ENCODE measurements around the gene KIAA0408.

KIAA0408 gene

GRCh38 chr6:127459231-127459641 is at the start of gene KIAA0408:
Gene KIAA0408 (minus strand): TSS chr6:127459389. CDS start chr6:127453981, 5,408 bp downstream.
- DNase-seq = no peak

GRCh38 chr6:127506894-127507293 is 47.7 kb upstream of the KIAA0408 start:
- no peak for DNase-seq

- no peak for DNase-seq
Observed at GRCh38 chr6:127503022-127503421, 43.8 kb upstream of the KIAA0408 start.

- no peak for DNase-seq
Observed at GRCh38 chr6:127497410-127497809, 38.2 kb upstream of the KIAA0408 start.

- DNase-seq = no peak
Observed at GRCh38 chr6:127496471-127496870, 37.3 kb upstream of the KIAA0408 start.

- no peak for DNase-seq
Observed at GRCh38 chr6:127494240-127494767, 35.1 kb upstream of the KIAA0408 start.

- DNase-seq = no peak
Observed at GRCh38 chr6:127489248-127489647, 30.1 kb upstream of the KIAA0408 start.

GRCh38 chr6:127486934-127487333 is 27.7 kb upstream of the KIAA0408 start:
- DNase-seq = no peak

- no peak for DNase-seq
Observed at GRCh38 chr6:127484212-127484863, 25.1 kb upstream of the KIAA0408 start.

- no peak for DNase-seq
Observed at GRCh38 chr6:127483399-127484055, 24.3 kb upstream of the KIAA0408 start.

- DNase-seq = no peak
Observed at GRCh38 chr6:127482325-127482724, 23.1 kb upstream of the KIAA0408 start.

- no peak for DNase-seq
Observed at GRCh38 chr6:127481628-127482027, 22.4 kb upstream of the KIAA0408 start.

GRCh38 chr6:127481111-127481510 is 21.9 kb upstream of the KIAA0408 start:
- DNase-seq = no peak

- DNase-seq = no peak
Observed at GRCh38 chr6:127477658-127478057, 18.5 kb upstream of the KIAA0408 start.

- no peak for DNase-seq
Observed at GRCh38 chr6:127475823-127476176, 16.6 kb upstream of the KIAA0408 start.

- no peak for DNase-seq
Observed at GRCh38 chr6:127475135-127475822, 16.1 kb upstream of the KIAA0408 start.

GRCh38 chr6:127471379-127472255 is 12.4 kb upstream of the KIAA0408 start:
- DNase-seq = no peak

GRCh38 chr6:127468936-127469335 is 9.7 kb upstream of the KIAA0408 start:
- DNase-seq = no peak

GRCh38 chr6:127466416-127466815 is 7.2 kb upstream of the KIAA0408 start:
- DNase-seq = no peak

GRCh38 chr6:127464881-127465459 is 5.8 kb upstream of the KIAA0408 start:
- peak; percentile 31 for DNase-seq

GRCh38 chr6:127464161-127464880 is 5.1 kb upstream of the KIAA0408 start:
- no peak for DNase-seq

GRCh38 chr6:127463056-127463455 is 3.9 kb upstream of the KIAA0408 start:
- no peak for DNase-seq

Data from DMS153 (cell line).